HEK293T (cell line): ENCODE results near the gene NUS1.
"Not testable (repeated sequence)": the region's sequence is repeated elsewhere in the genome, so short reads cannot be mapped to it uniquely, and the experiment has no call there.

ENCODE experiments used
- CTCF ChIA-PET: fragments of 350-600 bp; formaldehyde crosslinking; extraction: SDS; loops from one replicate; lab custom pipeline; 2021; ENCODE audit warnings: antibody characterized with exemption, inconsistent platforms; lab: Yijun Ruan, JAX
- POLR2A ChIA-PET: fragments of 350-600 bp; formaldehyde crosslinking; extraction: SDS; loops from one replicate; lab custom pipeline; 2020; ENCODE audit warnings: antibody characterized with exemption, inconsistent platforms; lab: Yijun Ruan, JAX
- DNase-seq: peaks from one replicate; pipeline ENCODE4 v3.0.0; 2012; ENCODE audit warnings: mixed read lengths; ENCODE audit errors: extremely low spot score
- ARNT ChIP-seq: fragments of 450-650 bp; IDR thresholded peaks from 2 replicates; pipeline ENCODE4 v1.6.1; 2017; ENCODE audit warnings: mild to moderate bottlenecking
- BHLHE40 ChIP-seq: fragments of 450-650 bp; IDR thresholded peaks from 2 replicates; pipeline ENCODE4 v1.6.1; 2016; ENCODE audit warnings: mild to moderate bottlenecking, moderate library complexity, borderline replicate concordance
- CTBP1 ChIP-seq: fragments of 450-650 bp; IDR thresholded peaks from 2 replicates; pipeline ENCODE4 v1.6.1; 2016; ENCODE audit warnings: borderline replicate concordance
- ELF4 ChIP-seq: fragments of 450-650 bp; IDR thresholded peaks from 2 replicates; pipeline ENCODE4 v1.6.1; 2017; ENCODE audit warnings: antibody characterized with exemption
- FOXA1 ChIP-seq: fragments of 450-650 bp; IDR thresholded peaks from 2 replicates; pipeline ENCODE4 v1.6.1; 2016; ENCODE audit warnings: mild to moderate bottlenecking
- FOXK2 ChIP-seq: fragments of 450-650 bp; IDR thresholded peaks from 2 replicates; pipeline ENCODE4 v1.6.1; 2016; ENCODE audit warnings: mild to moderate bottlenecking
- FOXM1 ChIP-seq: fragments of 450-650 bp; IDR thresholded peaks from 2 replicates; pipeline ENCODE4 v1.6.1; 2017; ENCODE audit warnings: mild to moderate bottlenecking, borderline replicate concordance
- HDGF ChIP-seq: fragments of 450-650 bp; IDR thresholded peaks from 2 replicates; pipeline ENCODE4 v1.6.1; 2017; ENCODE audit warnings: antibody characterized with exemption, borderline replicate concordance
- L3MBTL2 ChIP-seq: fragments of 450-650 bp; conservative IDR thresholded peaks from 2 replicates; pipeline ENCODE4 v1.6.1; 2016; ENCODE audit warnings: mild to moderate bottlenecking
- LEF1 ChIP-seq: fragments of 450-650 bp; IDR thresholded peaks from 2 replicates; pipeline ENCODE4 v1.6.1; 2017; ENCODE audit warnings: mild to moderate bottlenecking, borderline replicate concordance
- NFRKB ChIP-seq: fragments of 450-650 bp; IDR thresholded peaks from 2 replicates; pipeline ENCODE4 v1.6.1; 2016; ENCODE audit warnings: mild to moderate bottlenecking, moderate library complexity
- SP1 ChIP-seq: fragments of 450-650 bp; IDR thresholded peaks from 2 replicates; pipeline ENCODE4 v1.6.1; 2017
- SUZ12 ChIP-seq: fragments of 450-650 bp; IDR thresholded peaks from 2 replicates; pipeline ENCODE4 v1.6.1; 2016; ENCODE audit warnings: mild to moderate bottlenecking
- TARDBP ChIP-seq: fragments of 450-650 bp; IDR thresholded peaks from 2 replicates; pipeline ENCODE4 v1.6.1; 2016
- ZNF384 ChIP-seq: fragments of 450-650 bp; IDR thresholded peaks from 2 replicates; pipeline ENCODE4 v1.6.1; 2016
- TF ChIP-seq, protein P1 (sequence below): fragments of 450-650 bp; IDR thresholded peaks from 2 replicates; pipeline ENCODE4 v1.6.1; 2016

Gene NUS1

DNA sequence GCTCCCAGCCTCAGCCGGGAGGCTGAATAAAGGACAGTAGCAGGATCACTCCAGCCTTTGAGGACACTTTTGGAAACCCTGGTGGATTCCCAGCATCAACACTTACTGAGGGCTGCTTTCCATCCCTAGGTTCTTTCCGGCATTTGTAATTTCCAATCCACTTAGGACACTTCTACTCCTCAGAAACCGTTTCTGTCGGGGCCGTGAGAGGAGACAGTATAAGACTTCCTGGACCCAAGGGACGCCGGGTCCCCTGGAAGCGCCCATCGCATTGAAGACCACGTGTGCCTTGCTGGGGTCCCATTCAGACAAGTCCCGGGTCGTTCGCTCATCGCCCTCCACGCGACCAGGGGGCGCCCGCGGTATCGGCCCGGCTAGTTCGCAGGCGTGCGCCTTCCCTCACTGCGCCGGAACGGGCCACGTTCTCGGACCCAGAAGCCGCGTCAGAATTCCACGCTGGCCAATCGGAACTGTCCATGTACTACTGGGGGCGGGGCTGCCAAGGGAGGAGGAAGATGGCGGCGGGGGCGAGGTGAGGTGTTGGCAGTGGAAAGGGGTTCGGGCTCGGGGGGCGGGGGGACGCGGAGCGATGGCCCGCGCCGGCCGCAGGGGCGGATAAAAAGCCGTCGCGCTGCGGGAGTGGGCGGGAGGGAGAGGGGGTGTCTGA lies at the start of gene NUS1:
Gene NUS1, plus strand, starts transcription at position 479 of the 667 bp plus-strand sequence. CDS start 202 bp downstream, outside the sequence.
- ChIA-PET CTCF (no interaction called here), POLR2A (no interaction called here)
- TF ChIP-seq ZNF384 (no peak), BHLHE40 (no peak), FOXK2 (no peak), L3MBTL2 (peak; percentile 93), HDGF (no peak), ARNT (peak; percentile 37; the same call in 1 of the 2 replicates), FOXM1 (peak; percentile 74), SP1 (no peak), ELF4 (peak; percentile 26; the same call in 1 of the 2 replicates), TARDBP (no peak), SUZ12 (no peak), LEF1 (no peak), FOXA1 (no peak), NFRKB (no peak), CTBP1 (no peak)
- TF ChIP-seq, protein P1, sequence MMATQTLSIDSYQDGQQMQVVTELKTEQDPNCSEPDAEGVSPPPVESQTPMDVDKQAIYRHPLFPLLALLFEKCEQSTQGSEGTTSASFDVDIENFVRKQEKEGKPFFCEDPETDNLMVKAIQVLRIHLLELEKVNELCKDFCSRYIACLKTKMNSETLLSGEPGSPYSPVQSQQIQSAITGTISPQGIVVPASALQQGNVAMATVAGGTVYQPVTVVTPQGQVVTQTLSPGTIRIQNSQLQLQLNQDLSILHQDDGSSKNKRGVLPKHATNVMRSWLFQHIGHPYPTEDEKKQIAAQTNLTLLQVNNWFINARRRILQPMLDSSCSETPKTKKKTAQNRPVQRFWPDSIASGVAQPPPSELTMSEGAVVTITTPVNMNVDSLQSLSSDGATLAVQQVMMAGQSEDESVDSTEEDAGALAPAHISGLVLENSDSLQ = no peak
- peak; percentile 98 for DNase-seq

DNA sequence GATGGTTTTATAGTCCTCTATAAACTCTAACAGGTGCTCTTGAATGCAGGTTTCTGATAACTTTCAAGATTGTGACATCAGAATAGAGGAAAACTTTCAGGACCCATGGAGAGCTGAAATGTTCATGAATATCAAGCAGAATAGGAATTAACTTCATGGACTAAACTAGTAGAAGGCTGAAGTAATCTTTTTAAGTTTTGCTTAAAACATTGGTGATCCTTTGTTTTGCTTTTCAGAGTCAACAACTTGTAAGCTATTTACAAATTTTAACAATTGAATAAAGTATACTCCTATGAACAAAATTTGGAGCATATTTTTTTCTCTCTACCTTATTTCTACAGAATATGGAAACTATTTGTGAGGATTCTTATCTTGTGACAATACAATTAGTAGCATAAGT lies 47.7 kb upstream of the NUS1 start:
- no peak for DNase-seq
- ChIA-PET CTCF (no interaction called here), POLR2A (no interaction called here)
- TF ChIP-seq FOXK2 = no peak
- no peak for TF ChIP-seq FOXM1
- no peak for TF ChIP-seq LEF1
- no peak for TF ChIP-seq SP1
- TF ChIP-seq HDGF = no peak
- TF ChIP-seq L3MBTL2 = no peak
- TF ChIP-seq, protein P1 = no peak
- TF ChIP-seq SUZ12 = no peak

DNA sequence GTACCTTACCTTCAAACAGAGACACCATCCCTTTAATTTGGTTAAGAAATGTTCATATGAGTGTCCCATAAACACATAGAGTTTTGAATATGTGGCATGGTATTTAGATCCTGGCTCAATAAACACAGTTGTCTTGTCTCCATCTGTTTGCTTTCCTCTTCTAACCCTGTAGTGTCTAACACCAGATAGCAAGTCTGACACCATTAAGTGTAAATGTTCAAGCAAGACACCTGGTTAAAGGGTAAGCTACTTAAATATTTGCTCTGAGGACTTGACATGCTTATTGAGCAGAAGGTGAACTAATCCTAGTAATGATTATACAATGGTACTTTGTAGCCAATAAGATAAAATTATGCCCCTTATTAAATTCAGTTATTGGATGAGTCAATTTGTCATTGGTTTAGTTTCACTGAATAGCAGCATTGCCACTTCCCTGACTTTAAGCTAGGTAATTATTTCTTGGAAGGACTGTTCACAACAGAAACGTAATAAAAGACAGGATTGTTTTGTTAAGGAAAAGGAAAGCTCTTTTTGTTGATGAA lies 46.1 kb upstream of the NUS1 start:
- TF ChIP-seq ARNT = no peak
- TF ChIP-seq CTBP1 = no peak
- TF ChIP-seq, protein P1 = no peak
- no peak for TF ChIP-seq ELF4
- TF ChIP-seq NFRKB = no peak
- no peak for TF ChIP-seq HDGF
- TF ChIP-seq BHLHE40 = no peak
- no peak for TF ChIP-seq ZNF384
- no peak for TF ChIP-seq FOXA1
- no peak for TF ChIP-seq FOXM1
- no peak for TF ChIP-seq LEF1
- TF ChIP-seq TARDBP = no peak
- TF ChIP-seq L3MBTL2 = no peak
- no peak for TF ChIP-seq FOXK2
- DNase-seq = no peak
- ChIA-PET POLR2A (no interaction called here), CTCF (no interaction called here)

DNA sequence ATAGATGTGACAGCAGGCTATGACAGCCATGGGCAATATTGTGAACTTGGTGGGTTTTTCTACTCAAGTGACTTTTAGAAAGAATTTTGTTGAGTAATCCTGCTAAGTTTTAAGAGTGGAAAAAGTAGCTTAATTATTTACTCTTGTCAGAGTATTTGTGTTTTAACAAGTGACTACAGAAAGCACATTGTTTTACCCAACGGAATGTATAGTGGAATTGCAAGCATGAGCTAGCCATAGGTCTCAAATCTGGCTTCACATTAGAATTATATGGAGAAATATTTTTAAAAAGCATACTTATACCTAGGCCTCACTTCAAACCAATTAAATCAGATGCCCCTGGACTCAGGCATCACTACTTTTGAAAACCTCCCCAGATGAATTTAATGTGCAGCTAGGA lies 37.5 kb upstream of the NUS1 start:
- no peak for TF ChIP-seq BHLHE40
- no peak for TF ChIP-seq FOXA1
- TF ChIP-seq CTBP1 = no peak
- no peak for TF ChIP-seq ARNT
- TF ChIP-seq, protein P1 = no peak
- TF ChIP-seq HDGF = no peak
- TF ChIP-seq SUZ12 = no peak
- no peak for TF ChIP-seq ELF4
- TF ChIP-seq ZNF384 = no peak
- no peak for TF ChIP-seq LEF1
- TF ChIP-seq L3MBTL2 = no peak
- POLR2A ChIA-PET = no interaction called here
- CTCF ChIA-PET = no interaction called here
- no peak for DNase-seq

DNA sequence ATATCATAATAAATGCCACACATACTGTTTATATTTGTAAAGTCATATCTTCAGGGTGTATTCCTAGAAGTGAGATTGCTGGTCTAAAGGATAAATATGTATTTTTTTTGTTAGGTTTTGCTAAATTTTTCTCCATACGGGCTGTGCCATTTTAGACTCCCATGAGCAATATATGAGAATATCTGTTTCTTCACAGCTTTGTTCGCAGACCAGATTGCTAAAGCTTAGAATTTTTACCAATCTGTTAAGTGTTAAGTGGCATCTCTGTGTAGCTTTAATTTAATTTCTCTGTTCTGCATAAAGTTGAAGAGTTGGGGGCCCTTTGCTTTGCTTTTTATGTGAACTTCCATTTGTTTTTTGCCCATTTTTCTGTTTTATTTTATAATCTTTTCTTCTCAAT lies 32.3 kb upstream of the NUS1 start:
- DNase-seq = no peak
- TF ChIP-seq ZNF384 = no peak
- no peak for TF ChIP-seq SUZ12
- TF ChIP-seq FOXK2 = no peak
- no peak for TF ChIP-seq ARNT
- no peak for TF ChIP-seq L3MBTL2
- ChIA-PET POLR2A (no interaction called here), CTCF (no interaction called here)

DNA sequence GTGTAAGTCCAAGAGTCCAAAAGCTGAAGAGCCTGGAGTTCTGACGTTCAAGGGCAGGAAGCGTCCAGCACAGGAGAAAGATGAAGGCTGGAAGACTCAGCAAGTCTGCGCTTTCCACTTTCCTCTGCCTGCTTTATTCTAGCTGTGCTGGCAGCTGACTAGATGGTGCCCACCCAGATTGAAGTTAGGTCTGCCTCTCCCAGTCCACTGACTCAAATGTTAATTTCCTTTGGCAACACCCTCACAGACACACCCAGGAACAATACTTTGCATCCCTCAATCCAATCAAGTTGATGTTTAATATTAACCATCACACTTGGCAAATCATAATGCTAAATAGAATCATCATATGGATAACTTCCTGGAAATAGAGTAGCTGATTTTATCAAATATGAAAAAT lies 23.3 kb upstream of the NUS1 start:
- POLR2A ChIA-PET, CTCF ChIA-PET, DNase-seq: not testable (repeated sequence)
